GM21367 (cell line): ENCODE data around the gene ZNF280A.
"Not testable (repeated sequence)": the region's sequence is repeated elsewhere in the genome, so short reads cannot be mapped to it uniquely, and the experiment has no call there.

Experiments used
- ATAC-seq: cut with Tn5 transposase; IDR thresholded peaks from one replicate; pipeline ENCODE4 v1.9.1; 2021; ENCODE audit not compliant: unreplicated experiment

ZNF280A gene

DNA sequence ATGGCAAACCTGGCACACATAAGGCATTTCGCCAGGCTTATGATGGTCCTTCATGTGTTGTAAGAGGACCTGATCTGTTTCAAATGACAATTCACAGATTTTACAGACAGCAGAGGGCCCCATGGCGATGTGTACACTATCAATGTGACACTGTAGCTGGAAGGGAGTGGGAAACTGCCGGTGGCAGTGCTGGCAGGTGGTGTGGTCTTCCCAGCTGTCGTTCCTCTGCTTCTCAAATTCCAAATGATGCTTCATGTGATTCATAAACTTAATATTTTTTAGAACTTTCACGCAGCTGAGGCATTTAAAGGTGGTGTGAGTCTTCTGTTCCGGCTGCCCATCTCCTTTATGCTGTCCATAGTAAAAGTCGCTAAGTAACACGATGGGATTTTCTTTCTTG is 5.6 kb downstream of the ZNF280A start:
- ATAC-seq: not testable (repeated sequence)

DNA sequence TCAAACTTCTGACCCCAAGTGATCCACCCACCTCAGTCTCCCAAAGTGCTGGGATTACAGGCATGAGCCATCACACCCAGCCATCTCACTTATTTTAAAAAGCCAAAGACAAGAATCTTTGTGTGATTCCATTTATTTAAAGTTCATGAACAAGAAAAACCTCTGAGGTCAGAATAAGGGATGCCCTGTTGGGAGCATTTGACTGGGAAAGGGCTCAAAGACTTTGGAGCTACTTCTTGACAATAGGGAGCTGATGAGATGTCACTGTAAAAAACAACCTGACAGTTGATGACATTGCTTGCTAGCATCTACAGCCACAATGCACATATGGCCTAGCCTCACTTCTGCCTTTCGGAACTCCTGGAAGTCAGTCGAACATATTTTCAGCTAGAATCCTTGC is 6.5 kb downstream of the ZNF280A start:
- ATAC-seq: no peak

DNA sequence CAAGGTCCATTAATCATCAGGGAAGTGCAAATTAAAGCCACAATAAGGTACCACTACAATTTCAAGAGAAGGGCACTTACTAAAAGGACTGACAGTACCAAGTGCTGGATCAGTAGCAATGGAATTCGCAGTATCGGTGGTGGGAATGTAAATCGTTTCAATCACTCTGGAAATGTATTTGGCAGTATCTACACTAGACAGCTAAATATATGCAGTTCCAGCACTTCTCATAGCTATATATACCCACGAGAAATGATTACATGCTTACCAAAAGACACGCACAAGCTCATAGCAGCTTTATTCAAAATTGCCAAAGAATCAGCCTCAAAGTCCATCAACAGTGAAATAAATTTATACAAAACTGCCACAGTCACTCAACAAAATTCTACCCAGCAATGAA is 7.1 kb downstream of the ZNF280A start:
- no peak for ATAC-seq

DNA sequence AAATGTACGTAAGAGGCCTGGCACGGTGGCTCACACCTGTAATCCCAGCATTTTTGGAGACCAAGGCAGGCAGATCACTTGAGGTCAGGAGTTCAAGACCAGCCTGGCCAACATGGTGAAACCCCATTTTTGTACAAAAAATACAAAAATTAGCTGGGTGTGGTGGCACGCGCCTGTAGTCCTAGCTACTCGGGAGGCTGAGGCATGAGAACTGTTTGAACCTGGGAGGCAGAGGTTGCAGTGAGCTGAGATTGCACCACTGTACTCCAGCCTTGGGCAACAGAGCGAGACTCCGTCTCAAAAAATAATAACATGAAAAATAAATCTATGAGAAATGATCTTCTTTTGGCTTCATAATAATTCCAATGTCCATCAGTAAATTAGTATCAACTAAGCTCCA is 9.2 kb downstream of the ZNF280A start:
- not testable (repeated sequence) for ATAC-seq

- ATAC-seq: not testable (repeated sequence)
These were observed 10.2 kb downstream of the ZNF280A start for GRCh38 chr22:22509912-22510311.

DNA sequence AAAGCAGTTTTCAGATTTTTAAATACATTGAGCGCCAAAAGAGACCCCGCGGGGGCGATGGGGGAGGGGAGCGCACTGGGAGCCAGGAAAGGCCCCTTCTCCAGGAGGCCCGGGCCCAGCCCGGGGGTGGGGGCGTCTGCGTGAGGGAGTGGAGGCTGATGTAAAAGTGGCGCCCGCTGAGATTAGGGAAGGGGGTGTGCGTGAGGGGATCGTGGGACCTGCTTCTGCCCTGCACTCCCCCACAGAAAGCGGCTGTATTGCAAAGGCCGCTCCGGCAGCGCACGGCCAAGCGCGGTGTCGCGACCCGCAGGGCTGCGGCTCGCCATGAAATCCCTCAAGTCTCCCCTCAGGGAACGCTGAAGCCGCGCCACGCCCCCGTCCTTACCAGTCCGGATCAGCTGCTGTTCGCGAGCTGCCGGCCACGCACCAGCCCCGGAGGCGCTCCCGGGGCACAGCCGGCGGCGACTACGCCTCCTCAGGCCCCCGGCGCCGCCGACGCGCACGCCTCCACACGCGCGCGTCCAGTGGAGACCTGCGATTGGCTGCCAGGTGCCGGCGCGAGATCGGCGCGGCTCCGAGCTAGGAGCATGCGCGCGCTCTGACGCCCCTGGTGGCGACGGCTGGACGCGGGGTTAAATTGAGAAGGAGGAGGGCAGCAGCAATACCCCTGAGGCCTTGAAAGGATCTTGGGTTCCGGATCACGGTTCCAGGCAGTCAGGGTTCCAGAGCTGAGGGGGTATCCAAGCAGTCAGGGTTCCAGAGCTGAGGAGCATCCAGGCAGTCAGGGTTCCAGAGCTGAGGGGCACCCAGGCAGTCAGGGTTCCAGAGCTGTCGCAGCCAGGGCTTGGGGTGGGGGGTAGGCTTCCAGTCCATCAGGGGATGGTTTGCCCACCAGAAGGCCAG is 11.5 kb downstream of the ZNF280A start, which contains the start of gene ZNF280B:
TSS of gene ZNF280B (minus strand) at position 469 of the 903 bp plus-strand sequence. CDS start 19,344 bp downstream, outside the sequence.
- ATAC-seq: peak; percentile 82

DNA sequence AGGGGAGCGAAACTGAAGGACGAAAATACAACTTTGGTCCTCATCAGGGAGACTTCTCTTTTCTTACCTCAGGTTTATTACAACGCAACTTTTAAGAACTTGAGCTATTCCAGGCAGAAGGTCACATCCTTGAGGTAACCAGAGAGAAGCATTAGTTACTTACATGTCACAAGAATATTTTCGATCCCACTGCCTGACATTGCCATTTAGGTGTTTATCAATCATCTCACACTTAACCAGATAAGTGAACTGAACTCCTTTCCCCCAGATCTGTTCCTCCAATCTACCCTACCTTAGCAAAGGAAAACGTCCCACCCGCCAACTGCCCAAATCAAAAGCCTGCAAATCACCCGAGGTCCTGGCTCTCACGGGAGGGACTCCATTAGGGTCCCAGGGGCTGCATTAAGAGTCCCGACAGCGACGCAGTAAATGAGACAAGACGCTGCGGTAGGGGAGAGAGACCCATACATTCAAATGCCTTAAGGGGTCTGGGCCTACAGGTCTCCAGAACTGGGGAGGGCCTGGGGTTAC is 12.3 kb downstream of the ZNF280A start:
- no peak for ATAC-seq

DNA sequence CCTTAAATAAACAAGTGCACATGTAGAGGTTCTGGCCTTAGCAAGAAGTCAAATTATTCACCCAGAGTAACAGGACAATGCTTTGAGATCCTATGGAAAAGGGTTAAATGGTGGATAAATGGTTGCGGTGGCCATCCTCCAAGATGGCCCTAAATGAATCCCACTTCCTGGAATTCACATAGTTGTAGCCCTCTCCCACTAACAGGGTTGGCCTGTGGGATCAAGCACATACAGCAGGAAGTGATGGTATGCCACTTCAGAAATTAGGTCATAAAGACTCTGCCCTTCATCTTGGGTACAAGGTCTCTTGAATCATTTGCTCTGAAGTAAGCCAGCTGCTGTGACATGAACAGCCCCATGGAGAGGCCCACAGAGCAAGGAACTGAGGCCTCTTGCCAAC is 13.3 kb downstream of the ZNF280A start:
- ATAC-seq: no peak

- no peak for ATAC-seq
These were observed 21.8 kb downstream of the ZNF280A start for GRCh38 chr22:22498267-22498666.

- not testable (repeated sequence) for ATAC-seq
These were observed 28.5 kb downstream of the ZNF280A start for GRCh38 chr22:22491589-22491988.

DNA sequence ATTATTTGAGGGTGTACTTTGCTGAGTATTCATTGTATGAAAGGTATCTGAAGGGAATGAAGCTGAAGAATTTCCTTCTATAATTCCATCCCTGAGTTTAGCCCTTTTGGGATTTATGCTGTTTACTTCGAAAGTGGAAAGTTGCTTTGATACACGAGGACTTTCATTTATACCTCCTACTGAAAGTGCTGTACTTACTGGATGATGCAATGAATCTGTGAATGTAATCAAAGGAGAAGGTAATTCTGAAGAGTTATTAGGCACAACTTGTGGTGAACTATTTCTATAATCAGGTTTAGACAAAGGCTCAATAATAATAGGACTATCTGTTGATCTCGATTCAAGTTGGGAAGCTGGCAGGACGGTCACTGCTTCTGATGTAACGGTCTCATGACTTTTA is 31.3 kb downstream of the ZNF280A start:
- ATAC-seq: no peak

DNA sequence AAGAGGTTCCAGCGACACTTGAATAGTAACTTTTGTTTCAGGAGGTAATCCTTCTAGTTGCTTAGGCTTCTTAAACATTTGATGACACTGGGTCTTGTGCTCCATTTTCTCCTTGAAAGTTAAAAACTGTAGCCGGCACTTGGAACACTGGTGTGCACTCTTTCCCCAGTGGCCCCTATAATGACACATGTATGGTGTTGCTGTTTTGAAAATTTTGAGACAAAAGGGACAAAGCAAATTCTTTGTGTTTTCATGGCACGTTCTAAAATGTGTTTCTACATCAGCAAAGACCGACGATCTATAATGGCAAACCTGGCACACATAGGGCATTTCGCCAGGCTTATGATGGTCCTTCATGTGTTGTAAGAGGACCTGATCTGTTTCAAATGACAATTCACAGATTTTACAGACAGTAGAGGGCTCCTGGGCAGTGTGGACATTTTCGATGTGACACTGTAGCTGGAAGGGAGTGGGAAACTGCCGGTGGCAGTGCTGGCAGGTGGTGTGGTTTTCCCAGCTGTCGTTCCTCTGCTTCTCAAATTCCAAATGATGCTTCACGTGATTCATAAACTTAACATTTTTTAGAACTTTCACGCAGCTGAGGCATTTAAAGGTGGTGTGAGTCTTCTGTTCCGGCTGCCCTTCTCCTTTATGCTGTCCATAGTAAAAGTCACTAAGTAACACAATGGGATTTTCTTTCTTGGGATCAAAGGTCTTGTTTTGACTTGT is 32.0 kb downstream of the ZNF280A start:
- ATAC-seq: no peak

- no peak for ATAC-seq
These were observed 33.0 kb downstream of the ZNF280A start for GRCh38 chr22:22487059-22487458.

DNA sequence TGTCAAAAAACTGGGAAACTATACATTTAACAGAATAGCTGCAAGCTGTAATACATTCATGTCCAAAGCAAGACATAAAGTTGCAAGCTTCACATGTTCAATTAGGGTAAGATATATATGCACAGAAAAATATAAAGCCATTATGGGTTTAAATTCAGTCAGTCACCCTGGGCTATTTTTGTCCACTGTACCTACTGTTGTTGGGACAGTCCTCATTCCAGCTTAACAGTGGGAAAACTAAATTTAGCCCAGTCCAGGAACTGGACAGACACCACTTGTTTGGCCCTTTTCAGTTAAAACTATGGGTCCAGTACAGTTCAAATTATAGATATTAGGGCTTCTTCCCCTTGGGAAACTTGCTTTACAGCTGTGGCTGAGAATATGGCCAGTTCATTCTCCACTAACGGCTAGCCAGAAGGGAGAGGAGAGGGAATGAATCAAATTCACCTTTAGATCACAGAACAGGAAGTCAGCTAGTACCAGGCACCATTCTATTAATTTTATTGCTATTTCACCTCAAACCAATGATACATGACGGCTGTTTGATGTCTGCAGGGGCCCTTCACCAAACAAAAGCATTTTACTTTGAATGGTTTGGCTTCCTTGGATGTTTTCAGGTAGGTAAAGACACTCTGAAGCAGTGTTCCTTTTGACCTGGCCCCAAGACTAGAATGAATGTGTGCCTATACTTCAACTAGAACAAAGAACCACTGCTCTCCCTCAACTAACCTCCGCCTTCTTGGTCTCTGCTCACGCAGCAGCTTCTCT is 33.8 kb downstream of the ZNF280A start:
- ATAC-seq: no peak

DNA sequence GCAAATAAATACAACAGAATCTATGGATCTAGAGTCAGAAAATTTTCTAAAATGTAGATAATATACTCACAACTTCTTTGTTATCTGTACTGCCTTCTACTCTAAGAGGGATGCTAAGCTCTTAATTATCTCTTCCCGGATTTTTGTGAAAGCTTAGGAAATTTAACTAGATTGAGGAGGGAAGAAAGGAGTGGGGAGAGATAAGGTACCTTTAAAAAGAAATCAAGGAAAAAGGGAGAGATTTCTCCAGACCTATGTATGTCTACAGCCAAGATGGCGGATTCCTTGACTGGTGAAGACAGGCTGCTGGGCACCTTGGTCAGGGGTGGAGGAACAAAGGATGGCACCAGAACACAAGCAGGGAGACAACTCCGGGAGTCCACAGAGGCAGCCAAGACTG is 34.5 kb downstream of the ZNF280A start:
- ATAC-seq: no peak

DNA sequence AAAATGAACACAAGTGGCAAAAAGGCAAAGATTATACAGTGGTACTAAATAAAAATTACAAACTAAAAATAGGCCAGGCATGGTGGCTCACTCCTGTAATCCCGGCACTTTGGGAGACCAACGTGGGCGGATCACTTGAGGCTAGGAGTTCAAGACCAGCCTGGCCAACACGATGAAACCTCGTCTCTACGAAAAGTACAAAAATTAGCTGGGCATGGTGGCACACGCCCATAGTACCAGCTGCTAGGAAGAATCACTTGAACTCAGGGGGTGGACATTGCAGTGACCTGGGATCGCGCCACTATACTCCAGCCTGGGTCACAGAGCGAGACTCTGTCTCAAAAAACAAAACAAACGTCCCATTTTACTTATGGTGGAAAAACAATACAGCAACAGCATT is 36.0 kb downstream of the ZNF280A start:
- ATAC-seq: no peak

DNA sequence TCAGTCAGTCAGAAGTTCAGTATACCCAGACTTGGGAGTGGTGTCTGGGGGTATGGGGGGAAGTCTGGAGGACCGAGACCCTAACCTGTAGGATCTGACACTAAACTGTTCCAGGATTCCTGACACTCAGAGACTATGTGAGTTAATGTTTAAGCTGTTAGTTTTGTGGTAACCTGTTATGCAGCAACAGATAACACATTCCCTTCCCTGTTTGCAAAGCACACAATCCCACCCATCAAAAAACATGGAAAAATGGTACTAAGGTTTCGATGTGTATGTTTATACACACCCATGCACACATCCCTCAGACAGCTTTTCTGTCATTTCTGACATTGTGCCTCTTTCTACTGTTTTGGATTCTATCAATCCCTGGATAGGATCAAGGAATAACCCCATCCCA is 39.1 kb downstream of the ZNF280A start:
- no peak for ATAC-seq

DNA sequence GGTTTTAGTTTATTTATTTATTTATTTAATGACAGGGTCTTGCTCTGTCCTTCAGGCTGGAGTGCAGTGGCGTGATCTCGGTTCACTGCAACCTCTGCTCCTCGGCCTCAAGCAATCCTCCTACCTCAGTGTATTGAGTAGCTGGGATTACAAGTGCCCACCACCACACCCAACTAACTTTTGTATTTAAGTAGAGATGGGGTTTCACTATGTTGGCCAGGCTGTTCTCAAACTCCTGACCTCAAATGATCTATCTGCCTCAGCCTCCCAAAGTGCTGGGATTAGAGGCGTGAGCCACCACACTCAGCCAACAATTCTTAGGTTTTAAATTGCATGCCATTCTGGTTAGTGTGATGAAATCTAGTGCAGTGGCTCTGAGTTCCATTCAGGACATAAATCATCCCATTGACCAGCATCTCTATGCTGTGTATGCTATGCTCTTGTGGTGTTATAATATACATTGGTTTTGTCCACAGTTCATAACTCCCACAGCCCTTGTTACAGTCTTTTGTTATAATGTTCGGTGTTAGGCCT is 40.0 kb downstream of the ZNF280A start:
- ATAC-seq: no peak

- ATAC-seq: no peak
These were observed 41.0 kb downstream of the ZNF280A start for GRCh38 chr22:22479116-22479515.

DNA sequence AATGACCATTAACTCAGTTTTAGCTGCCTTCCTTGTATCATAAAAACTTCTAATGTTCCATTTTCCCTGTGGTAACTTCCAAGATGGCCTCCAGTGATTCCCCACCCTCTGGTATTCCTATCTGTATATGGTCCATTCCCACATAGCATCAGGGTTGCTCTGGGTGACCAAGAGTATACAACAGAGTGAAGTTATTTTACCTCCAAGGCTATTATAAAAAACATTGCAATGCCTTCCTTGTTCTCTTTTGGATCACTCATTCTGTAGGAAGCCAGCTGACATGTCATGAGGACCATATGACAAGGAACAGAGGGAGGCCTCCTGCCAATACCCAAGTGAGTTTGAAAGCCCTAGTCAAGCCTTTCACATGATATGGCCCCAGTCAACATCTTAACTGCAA is 41.6 kb downstream of the ZNF280A start:
- ATAC-seq: no peak

- no peak for ATAC-seq
These were observed 45.3 kb downstream of the ZNF280A start for GRCh38 chr22:22474733-22475132.
